Measurements from ENCODE around the gene UBR1. TPM values are rescaled to one million over a fixed set of nuclear protein-coding genes. Genes with fewer than 3 reads are reported as not detected.

UBR1 gene
- total and polyA plus RNA-seq, 10 of the 15 experiments (the other 5 are each of a cell fraction or from before 2014, with no cell fraction given): 4.5 to 27.5 (median 16.7) TPM

- H3K79me2 ChIP-seq (ENCODE audit: control insufficient read depth, insufficient read depth, low read length): no peaks in the 10 kb centered on the region
- H3K9ac ChIP-seq (ENCODE audit: control insufficient read depth, insufficient read depth, low read length): no peak overlapping the region
- H3K4me3 ChIP-seq: no peak overlapping the region
- intact Hi-C loops (cut with micrococcal nuclease; ENCODE audit: unreplicated experiment): no loop called here
- H2AFZ ChIP-seq (ENCODE audit: control insufficient read depth, low read depth, low read length): no peak overlapping the region
- RAD21 ChIA-PET (ENCODE audit: unreplicated experiment): interaction anchor here (0.6 kb wide), 1 partner anchor 21 kb away, joined by 3 read pairs; no protein-coding TSS in a partner anchor
- FAIRE-seq (peak; percentile 38), DNase-seq (ENCODE audit: low read depth, low spot score) (no peak), ATAC-seq (peak; percentile 32; the same call in 2 of the 3 replicates)
- SMC1A ChIA-PET (ENCODE audit: uncharacterized antibody, unreplicated experiment): no interaction called here
- POLR2A ChIA-PET: no interaction called here
- no peaks in the 10 kb centered on the region for H3K9me3 ChIP-seq (replicated peaks; ENCODE audit: control insufficient read depth, insufficient read depth, low read length)
- BruUV-seq (replicated peaks): no TSS peak
- H3K36me3 ChIP-seq (ENCODE audit: control insufficient read depth in 2 of 2, insufficient read depth in 2 of 2, low read length in 1 of 2): peaks cover 0 to 10% of the 10 kb centered on the region in 2 experiments; a peak in 2 of 4 replicates
- CTCF ChIA-PET: interaction anchor here (1.7 kb wide), 1 partner anchor 132 kb away, joined by 4 read pairs; no protein-coding TSS in a partner anchor
- TF ChIP-seq ASH2L (IDR thresholded peaks at IDR 0.05; ENCODE audit: borderline replicate concordance, low read depth): no peak
- no peak for TF ChIP-seq JUNB (IDR thresholded peaks at IDR 0.05)
- no peak for TF ChIP-seq GATAD2B (conservative IDR thresholded peaks at IDR 0.05; ENCODE audit: low read depth)
- no peaks in the 10 kb centered on the region for H3K4me1 ChIP-seq (ENCODE audit: control insufficient read depth, insufficient read depth, low read length)
- no peaks in the 10 kb centered on the region for H4K20me1 ChIP-seq (ENCODE audit: control insufficient read depth, insufficient read depth)
- in situ Hi-C loops (cut with MboI): no loop called here
- no peak overlapping the region for H3K27ac ChIP-seq (ENCODE audit: control insufficient read depth, insufficient read depth)
- no peaks in the 10 kb centered on the region for H3K27me3 ChIP-seq (replicated peaks in 1 of 2; ENCODE audit: control insufficient read depth in 2 of 2, insufficient read depth in 2 of 2, low read length in 1 of 2)
- H3K4me2 ChIP-seq (ENCODE audit: control insufficient read depth, insufficient read depth): no peak overlapping the region
Observed at GRCh38 chr15:43153269-43153668, 47.4 kb upstream of the UBR1 start.

GRCh38 chr15:43151688-43152087 is 45.9 kb upstream of the UBR1 start:
- ChIA-PET CTCF (interaction anchor here (0.8 to 1.1 kb wide), 2 partner anchors 44 to 52 kb away, joined by 3 read pairs; no protein-coding TSS in a partner anchor), RAD21 (ENCODE audit: unreplicated experiment) (interaction anchor here (0.9 kb wide), 1 partner anchor 54 kb away, joined by 3 read pairs; no protein-coding TSS in a partner anchor), SMC1A (ENCODE audit: uncharacterized antibody, unreplicated experiment) (interaction anchor here (1.2 kb wide), 1 partner anchor 48 kb away, joined by 3 read pairs; no protein-coding TSS in a partner anchor), POLR2A (no interaction called here)
- Histone ChIP-seq H4K20me1 (ENCODE audit: control insufficient read depth, insufficient read depth) (no peaks in the 10 kb centered on the region), H3K79me2 (ENCODE audit: control insufficient read depth, insufficient read depth, low read length) (no peaks in the 10 kb centered on the region), H3K27ac (ENCODE audit: control insufficient read depth, insufficient read depth) (no peak overlapping the region), H3K9me3 (replicated peaks; ENCODE audit: control insufficient read depth, insufficient read depth, low read length) (no peaks in the 10 kb centered on the region), H3K4me1 (ENCODE audit: control insufficient read depth, insufficient read depth, low read length) (no peaks in the 10 kb centered on the region), H3K9ac (ENCODE audit: control insufficient read depth, insufficient read depth, low read length) (no peak overlapping the region), H3K4me2 (ENCODE audit: control insufficient read depth, insufficient read depth) (no peak overlapping the region), H3K4me3 (no peak overlapping the region), H2AFZ (ENCODE audit: control insufficient read depth, low read depth, low read length) (no peak overlapping the region), H3K36me3 (ENCODE audit: control insufficient read depth in 2 of 2, insufficient read depth in 2 of 2, low read length in 1 of 2) (peaks cover 0 to 10% of the 10 kb centered on the region in 2 experiments; a peak in 2 of 4 replicates), H3K27me3 (replicated peaks in 1 of 2; ENCODE audit: control insufficient read depth in 2 of 2, insufficient read depth in 2 of 2, low read length in 1 of 2) (no peaks in the 10 kb centered on the region)
- no peak for TF ChIP-seq RUNX3 (IDR thresholded peaks at IDR 0.05; ENCODE audit: low read length)
- TF ChIP-seq EGR1 (IDR thresholded peaks at IDR 0.05; ENCODE audit: borderline replicate concordance in 1 of 2, low read depth in 2 of 2, low read length in 2 of 2): no peak
- TF ChIP-seq HDAC2 (IDR thresholded peaks at IDR 0.05): no peak
- no peak for TF ChIP-seq RAD51 (IDR thresholded peaks at IDR 0.05)
- no peak for TF ChIP-seq MTA2 (IDR thresholded peaks at IDR 0.05; ENCODE audit: low read depth)
- TF ChIP-seq IRF4 (IDR thresholded peaks at IDR 0.05; ENCODE audit: low read depth, low read length): no peak
- no peak for TF ChIP-seq ZBTB40 (IDR thresholded peaks at IDR 0.05; ENCODE audit: borderline replicate concordance)
- no peak for TF ChIP-seq TCF7 (IDR thresholded peaks at IDR 0.05; ENCODE audit: borderline replicate concordance)
- TF ChIP-seq WRNIP1 (IDR thresholded peaks at IDR 0.05; ENCODE audit: borderline replicate concordance, low read depth, low read length): no peak
- TF ChIP-seq CREB1 (IDR thresholded peaks at IDR 0.05; ENCODE audit: low read depth): no peak
- TF ChIP-seq ZNF274 (IDR thresholded peaks at IDR 0.05; ENCODE audit: insufficient read depth, insufficient read length): no peak
- DNase-seq (ENCODE audit: low read depth, low spot score): no peak
- BruUV-seq (replicated peaks): no TSS peak
- no peak for ATAC-seq
- intact Hi-C loops (cut with micrococcal nuclease; ENCODE audit: unreplicated experiment) (no loop called here), in situ Hi-C loops (cut with MboI) (no loop called here)
- no peak for FAIRE-seq
- 96% methylated on average over 2 of the region's 2 CpGs for WGBS (ENCODE audit: insufficient coverage, insufficient replicate concordance, low lambda C conversion rate, missing lambda C conversion rate)

All from GM12878 (cell line).